Embryonic facial prominence (tissue), 1 donor: ENCODE results near the gene PCNT.

Experiments
- DNase-seq: peaks from one replicate; pipeline ENCODE4 v3.0.0-alpha.2; 2016; ENCODE audit errors: extremely low spot score

The PCNT gene

GRCh38 chr21:46329796-46330195 is 5.8 kb downstream of the PCNT start:
- DNase-seq = no peak

GRCh38 chr21:46334351-46335140 is 10.6 kb downstream of the PCNT start:
- no peak for DNase-seq

GRCh38 chr21:46336603-46337002 is 12.6 kb downstream of the PCNT start:
- no peak for DNase-seq

- no peak for DNase-seq
Measured at GRCh38 chr21:46340998-46341397, 17.0 kb downstream of the PCNT start.

- no peak for DNase-seq
Measured at GRCh38 chr21:46344219-46344915, 20.4 kb downstream of the PCNT start.

GRCh38 chr21:46345861-46346260 is 21.9 kb downstream of the PCNT start:
- DNase-seq = no peak

- no peak for DNase-seq
Measured at GRCh38 chr21:46346296-46347202, 22.6 kb downstream of the PCNT start.

GRCh38 chr21:46347203-46347550 is 23.2 kb downstream of the PCNT start:
- no peak for DNase-seq

GRCh38 chr21:46347791-46348381 is 23.9 kb downstream of the PCNT start:
- no peak for DNase-seq

GRCh38 chr21:46349134-46349760 is 25.3 kb downstream of the PCNT start:
- no peak for DNase-seq

- DNase-seq = no peak
Measured at GRCh38 chr21:46350571-46350970, 26.6 kb downstream of the PCNT start.

- DNase-seq = no peak
Measured at GRCh38 chr21:46350981-46351380, 27.0 kb downstream of the PCNT start.

GRCh38 chr21:46351476-46352163 is 27.7 kb downstream of the PCNT start:
- DNase-seq = no peak

GRCh38 chr21:46352164-46352515 is 28.2 kb downstream of the PCNT start:
- DNase-seq = no peak

- no peak for DNase-seq
Measured at GRCh38 chr21:46352913-46353312, 29.0 kb downstream of the PCNT start.

- DNase-seq = no peak
Measured at GRCh38 chr21:46354046-46354445, 30.1 kb downstream of the PCNT start.

- DNase-seq = no peak
Measured at GRCh38 chr21:46354518-46354917, 30.6 kb downstream of the PCNT start.

- no peak for DNase-seq
Measured at GRCh38 chr21:46355161-46356004, 31.4 kb downstream of the PCNT start.

- DNase-seq = no peak
Measured at GRCh38 chr21:46356005-46356338, 32.0 kb downstream of the PCNT start.
